ENCODE data around the gene SMARCA4.
"Not testable (repeated sequence)": the region's sequence is repeated elsewhere in the genome, so short reads cannot be mapped to it uniquely, and the experiment has no call there.

SMARCA4 gene

DNA sequence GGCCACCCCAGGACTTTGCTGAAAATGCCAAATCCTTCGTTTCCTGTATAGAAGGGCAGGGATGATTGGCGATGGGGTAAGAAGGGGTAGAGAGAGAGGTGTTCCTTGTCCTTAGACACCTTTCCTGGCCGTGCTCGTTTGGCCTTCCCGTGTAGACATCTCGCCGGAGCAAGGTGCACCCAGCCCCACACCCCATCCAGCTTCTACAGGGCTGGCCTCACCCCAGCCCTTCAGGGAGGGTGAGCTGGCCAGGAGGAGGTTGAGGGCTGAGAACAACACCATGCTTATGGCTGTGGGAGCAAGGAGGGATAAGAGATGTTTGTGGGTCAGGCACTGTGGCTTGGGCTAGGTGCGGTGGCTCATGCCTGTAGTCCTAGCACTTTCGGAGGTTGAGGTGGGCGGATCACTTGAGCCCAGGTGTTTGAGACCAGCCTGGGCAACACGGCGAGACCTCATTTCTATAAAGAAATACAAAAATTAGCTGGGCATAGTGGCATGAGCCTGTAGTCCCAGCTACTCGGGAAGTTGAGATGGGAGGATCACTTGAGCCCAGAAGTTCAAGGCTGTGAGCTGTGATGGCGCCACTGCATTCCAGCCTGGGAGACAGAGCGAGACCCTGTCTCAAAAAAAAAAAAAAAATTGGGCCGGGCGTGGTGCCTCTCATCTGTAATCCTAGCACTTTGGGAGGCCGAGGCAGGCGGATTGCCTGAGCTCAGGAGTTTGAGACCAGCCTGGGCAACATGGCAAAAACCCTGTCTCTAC, 15.5 kb downstream of the SMARCA4 start:
- no peak for DNase-seq (ENCODE audit: low read depth in 3 of 3)

DNA sequence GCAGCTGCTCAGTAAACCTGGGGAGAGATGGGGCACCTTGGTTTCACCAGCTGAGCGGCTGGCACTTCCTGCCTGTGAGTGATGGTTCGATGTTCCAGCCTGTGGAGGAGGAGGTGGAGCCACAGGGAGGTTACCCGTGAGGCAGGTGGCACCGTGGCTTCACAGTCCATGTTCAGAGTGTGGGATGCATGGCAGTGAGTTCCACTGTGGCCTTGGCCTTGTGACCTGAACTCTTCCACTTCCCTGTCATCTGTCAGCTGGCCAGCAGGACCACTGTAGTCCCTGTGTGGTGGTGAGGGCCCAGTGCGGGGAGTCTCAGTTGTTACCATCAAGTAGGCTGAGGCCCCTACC, 16.9 kb downstream of the SMARCA4 start:
- no peak for DNase-seq (ENCODE audit: low read depth in 3 of 3)

DNA sequence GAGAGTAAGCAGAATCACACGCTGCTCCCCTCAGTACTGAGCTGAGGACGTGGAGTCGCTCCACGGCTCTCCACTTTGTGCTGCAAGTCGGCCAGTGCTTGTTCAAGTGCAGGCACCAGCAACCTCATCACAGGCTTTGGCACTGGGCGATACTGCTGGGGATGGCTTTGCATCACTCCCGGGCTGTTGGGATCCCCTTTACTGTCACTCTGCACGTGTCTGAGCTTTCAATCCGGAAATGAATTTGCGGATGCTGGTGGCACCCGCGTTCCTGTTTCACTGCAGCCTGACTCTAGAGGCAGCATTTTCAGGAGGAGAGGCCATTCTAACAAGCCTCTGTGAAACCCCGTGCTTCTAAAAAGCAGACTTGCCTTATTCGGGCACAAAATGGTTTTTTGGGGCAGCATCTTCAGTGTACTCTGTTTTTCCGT, 19.1 kb downstream of the SMARCA4 start:
- no peak for DNase-seq (ENCODE audit: low read depth in 3 of 3)

DNA sequence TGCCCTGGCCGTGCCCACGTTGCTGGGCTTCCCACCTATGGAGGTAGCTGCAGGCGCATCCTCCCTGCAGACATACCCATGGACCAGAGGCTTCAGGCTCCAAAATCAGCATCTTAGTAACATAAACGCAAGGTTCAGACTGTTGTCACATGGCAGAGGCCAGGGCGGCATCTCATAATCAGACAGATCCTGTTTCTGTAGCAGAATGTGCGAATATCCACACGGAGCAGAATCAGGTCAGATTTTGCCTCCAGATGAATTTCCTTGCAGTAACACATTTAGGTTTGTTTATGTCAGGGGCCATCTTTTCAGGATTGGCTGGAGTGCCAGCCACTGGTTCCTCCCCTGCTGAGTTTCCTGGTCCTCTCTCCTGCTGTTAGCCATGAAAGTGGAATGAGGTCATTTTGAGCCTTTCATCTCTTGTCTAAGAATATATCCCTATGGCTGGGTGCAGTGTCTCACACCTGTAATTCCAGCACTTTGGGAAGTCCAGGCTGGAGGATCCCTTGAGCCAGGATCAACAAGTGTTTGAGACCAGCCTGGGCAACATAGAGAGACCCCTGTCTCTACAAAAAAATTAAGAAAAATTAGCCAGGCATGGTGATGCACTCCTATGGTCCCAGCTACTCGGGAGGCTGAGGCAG, 20.5 kb downstream of the SMARCA4 start:
- DNase-seq (ENCODE audit: low read depth in 3 of 3): no peak

DNA sequence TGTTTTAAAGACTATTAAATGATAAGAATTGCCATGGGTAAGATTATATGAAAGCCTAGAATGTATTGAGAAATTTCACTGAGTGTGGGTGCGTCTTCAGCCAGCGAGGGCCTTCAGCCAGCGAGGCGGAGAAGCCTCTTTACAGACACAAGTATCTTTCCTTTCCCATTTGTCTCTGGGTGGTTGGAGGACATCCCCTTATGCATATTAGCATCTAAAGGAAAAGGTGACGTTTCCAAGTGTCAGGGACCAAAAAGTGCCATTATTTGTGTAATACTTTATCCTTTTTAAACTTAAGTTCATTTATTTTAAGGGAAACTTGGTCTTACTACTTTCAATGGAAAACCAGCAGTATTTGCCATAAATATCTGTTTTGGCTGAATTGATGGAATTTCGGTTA, 22.2 kb downstream of the SMARCA4 start:
- DNase-seq (ENCODE audit: low read depth in 3 of 3): no peak

DNA sequence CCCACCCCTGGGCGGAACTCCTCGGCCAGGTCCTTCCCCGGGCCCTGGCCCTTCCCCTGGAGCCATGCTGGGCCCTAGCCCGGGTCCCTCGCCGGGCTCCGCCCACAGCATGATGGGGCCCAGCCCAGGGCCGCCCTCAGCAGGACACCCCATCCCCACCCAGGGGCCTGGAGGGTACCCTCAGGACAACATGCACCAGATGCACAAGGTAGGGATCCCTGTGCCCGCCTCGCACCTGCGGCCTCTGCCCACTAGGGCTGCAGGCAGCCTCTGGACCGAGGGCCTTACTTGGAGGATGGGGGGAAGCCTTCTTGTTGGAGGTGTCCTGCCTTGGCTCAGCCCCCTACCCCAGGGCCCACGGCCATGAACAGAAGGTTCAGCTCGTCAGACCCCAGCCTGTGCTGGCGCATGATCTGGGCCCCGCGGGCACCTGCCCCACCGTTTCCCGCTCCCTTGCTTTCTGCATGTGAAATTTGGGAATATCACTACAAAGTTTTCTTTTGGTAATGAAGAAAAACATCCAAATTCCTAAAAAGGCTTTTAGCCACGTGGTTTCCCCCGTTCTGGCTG, 23.4 kb downstream of the SMARCA4 start:
- no peak for DNase-seq (ENCODE audit: low read depth in 3 of 3)

DNA sequence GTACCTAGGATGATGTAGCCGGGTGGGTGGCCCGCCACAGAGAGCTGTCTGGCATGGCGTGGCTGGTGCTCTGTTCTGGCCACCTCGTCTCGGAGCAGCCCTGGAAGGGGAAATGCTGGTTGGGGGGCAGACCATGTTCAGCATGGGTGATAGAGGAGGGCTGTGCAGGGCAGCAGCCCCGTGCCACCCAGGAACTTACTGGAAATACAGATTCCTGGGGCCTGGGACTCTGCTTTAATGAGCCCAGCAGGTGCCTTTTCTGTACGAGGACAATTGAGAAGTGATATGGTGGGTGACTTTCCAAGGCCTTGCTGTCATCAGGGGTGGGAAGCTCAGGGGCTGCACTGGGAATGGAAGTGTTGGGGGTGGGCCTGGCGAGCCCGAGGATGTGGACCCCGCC, 24.7 kb downstream of the SMARCA4 start:
- DNase-seq (ENCODE audit: low read depth in 3 of 3): no peak

DNA sequence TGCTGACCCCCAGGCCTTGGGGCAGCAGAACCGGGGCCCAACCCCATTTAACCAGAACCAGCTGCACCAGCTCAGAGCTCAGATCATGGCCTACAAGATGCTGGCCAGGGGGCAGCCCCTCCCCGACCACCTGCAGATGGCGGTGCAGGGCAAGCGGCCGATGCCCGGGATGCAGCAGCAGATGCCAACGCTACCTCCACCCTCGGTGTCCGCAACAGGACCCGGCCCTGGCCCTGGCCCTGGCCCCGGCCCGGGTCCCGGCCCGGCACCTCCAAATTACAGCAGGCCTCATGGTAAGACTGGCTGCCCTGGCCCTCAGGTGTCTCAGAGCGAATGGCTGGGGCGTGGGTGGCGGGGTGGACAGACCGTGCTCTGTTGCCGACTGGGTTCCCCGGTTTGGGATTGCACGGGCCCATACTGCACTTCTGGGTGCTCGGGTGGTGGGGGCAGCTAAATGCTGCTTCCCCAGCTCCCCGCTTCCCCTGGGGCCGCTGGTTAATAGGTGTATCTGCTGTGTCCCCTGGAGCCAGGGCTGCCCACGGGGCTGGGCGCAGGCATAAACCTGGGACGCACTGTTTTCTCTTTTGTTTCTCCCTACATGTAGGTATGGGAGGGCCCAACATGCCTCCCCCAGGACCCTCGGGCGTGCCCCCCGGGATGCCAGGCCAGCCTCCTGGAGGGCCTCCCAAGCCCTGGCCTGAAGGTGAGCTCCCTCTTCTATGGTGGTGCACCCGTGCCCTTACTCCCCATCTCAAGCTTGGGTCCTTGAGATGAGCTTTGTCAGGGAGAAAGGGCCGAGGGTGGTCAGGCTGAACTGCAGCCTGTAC, 25.7 kb downstream of the SMARCA4 start:
- no peak for DNase-seq (ENCODE audit: low read depth in 3 of 3)

GRCh38 chr19:10987571-10988297, 26.9 kb downstream of the SMARCA4 start:
- DNase-seq (ENCODE audit: low read depth in 3 of 3): no peak

GRCh38 chr19:10988380-10988779, 27.6 kb downstream of the SMARCA4 start:
- no peak for DNase-seq (ENCODE audit: low read depth in 3 of 3)

DNA sequence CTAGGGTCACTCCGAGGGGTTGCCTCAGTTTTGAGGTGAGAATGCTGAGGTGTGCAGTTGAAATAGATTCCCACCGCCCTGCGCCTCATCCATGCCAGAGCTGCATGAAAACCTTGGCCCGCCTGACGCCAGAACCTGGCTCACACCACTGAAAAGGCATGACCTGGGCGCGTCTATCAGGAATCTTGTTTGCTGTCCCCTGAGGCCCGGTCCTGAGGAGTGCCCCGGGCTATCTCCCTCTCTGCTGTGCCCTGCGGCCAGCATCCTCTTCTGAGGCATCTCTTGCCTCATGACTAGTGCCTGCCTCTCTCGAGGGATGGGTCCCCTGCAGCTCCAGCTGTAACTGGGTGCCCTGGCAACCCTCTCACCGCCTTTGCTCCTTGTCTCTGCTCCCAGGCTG, 28.1 kb downstream of the SMARCA4 start:
- DNase-seq (ENCODE audit: low read depth in 3 of 3): no peak

GRCh38 chr19:10991076-10991475, 30.2 kb downstream of the SMARCA4 start:
- DNase-seq (ENCODE audit: low read depth in 3 of 3): no peak

GRCh38 chr19:10991521-10992081, 30.8 kb downstream of the SMARCA4 start:
- no peak for DNase-seq (ENCODE audit: low read depth in 3 of 3)

GRCh38 chr19:10992174-10992573, 31.3 kb downstream of the SMARCA4 start:
- DNase-seq (ENCODE audit: low read depth in 3 of 3): not testable (repeated sequence)

GRCh38 chr19:10995926-10996600, 35.2 kb downstream of the SMARCA4 start:
- DNase-seq (ENCODE audit: low read depth in 3 of 3): no peak

GRCh38 chr19:10998045-10998533, 37.3 kb downstream of the SMARCA4 start:
- no peak for DNase-seq (ENCODE audit: low read depth in 3 of 3)

GRCh38 chr19:10998666-10999065, 37.8 kb downstream of the SMARCA4 start:
- no peak for DNase-seq (ENCODE audit: low read depth in 3 of 3)

- no peak for DNase-seq (ENCODE audit: low read depth in 3 of 3)
Measured at GRCh38 chr19:11005521-11005920, 44.7 kb downstream of the SMARCA4 start.

DNA sequence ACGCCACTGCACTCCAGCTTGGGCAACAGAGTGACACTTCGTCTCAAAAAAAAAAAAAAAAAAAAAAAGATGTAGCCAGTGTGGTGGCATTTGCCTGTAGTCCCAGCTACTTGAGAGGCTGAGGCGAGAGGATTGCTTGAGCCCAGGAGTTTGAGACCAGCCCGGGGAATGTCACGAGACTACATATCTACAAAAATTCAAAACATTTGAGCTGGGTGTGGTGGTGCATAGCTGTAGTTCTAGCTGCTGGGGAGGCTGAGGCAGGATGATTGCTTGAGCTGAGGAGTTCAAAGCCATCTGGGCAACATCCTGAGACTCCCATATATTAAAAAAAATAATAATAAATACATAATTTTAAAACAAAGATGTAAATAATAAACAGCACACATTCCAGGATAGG, 46.6 kb downstream of the SMARCA4 start:
- DNase-seq (ENCODE audit: low read depth in 3 of 3): no peak

DNA sequence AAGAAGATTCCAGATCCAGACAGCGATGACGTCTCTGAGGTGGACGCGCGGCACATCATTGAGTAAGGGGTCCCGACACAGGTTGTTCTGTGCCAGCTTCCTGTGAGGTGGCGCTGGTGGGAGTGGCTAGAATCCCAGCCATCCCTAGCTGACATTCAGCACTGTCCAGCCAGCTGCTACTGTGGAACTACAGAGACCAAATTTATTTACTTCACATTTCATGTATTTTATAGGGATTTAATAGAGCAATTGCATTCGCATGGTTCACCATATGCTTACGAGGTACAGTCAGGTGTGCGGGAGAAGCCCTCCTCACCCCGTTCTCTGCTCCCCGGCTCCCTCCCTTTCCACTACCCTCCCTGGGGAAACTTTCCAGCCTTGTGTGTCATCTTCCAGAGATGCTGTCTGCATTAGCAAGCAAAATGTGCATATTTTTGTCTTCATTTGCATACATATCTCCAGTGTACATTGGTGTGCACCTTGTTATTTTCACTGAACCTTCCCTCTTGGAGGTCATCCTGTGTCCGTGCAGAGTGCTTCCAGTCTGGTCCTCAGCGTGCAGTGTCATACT, 47.2 kb downstream of the SMARCA4 start:
- no peak for DNase-seq (ENCODE audit: low read depth in 3 of 3)
